ENCODE data around the gene GDF7. TPM values are rescaled to one million over a fixed set of nuclear protein-coding genes. Genes with fewer than 3 reads are reported as not detected.

Gene GDF7
- total and polyA plus RNA-seq, 2 of the 8 experiments (the other 6 are each of a cell fraction or from before 2014, with no cell fraction given) = 0.04 to 0.06 TPM

GRCh38 chr2:20620696-20621365 is 46.1 kb upstream of the GDF7 start (continued):
- no peak for TF ChIP-seq CBX5 (IDR thresholded peaks at IDR 0.05; ENCODE audit: low read depth, low read length)
- no peak for TF ChIP-seq MAFK (IDR thresholded peaks at IDR 0.05; ENCODE audit: low read depth, low read length)
- no peak for TF ChIP-seq RBBP5 (IDR thresholded peaks at IDR 0.05; ENCODE audit: borderline replicate concordance, low read depth, low read length)

Data from H1 (cell line).